ENCODE data around the gene DENND6B.

Gene DENND6B

GRCh38 chr22:50283821-50284220 is 43.0 kb downstream of the DENND6B start:
- no CpG with 5 or more reads among the region's 30 CpGs for WGBS (ENCODE audit: insufficient coverage, insufficient read length)

GRCh38 chr22:50282361-50283155 is 44.3 kb downstream of the DENND6B start:
- Histone ChIP-seq H3K4me3 (ENCODE audit: low read length) (no peak overlapping the region), H3K36me3 (ENCODE audit: control insufficient read depth, insufficient read depth, low read length) (peaks cover 65% of the 10 kb centered on the region), H3K27me3 (ENCODE audit: control insufficient read depth, insufficient read depth, low read length) (no peaks in the 10 kb centered on the region), H3K9me3 (ENCODE audit: control insufficient read depth, insufficient read depth, low read length) (no peaks in the 10 kb centered on the region), H3K4me1 (ENCODE audit: control insufficient read depth, insufficient read depth, low read length) (no peaks in the 10 kb centered on the region; the same call in 1 of the 2 replicates), H3K27ac (ENCODE audit: low read length) (no peak overlapping the region)
- DNase-seq (ENCODE audit: low read depth, low spot score): no peak
- WGBS (ENCODE audit: insufficient coverage, insufficient read length): no CpG with 5 or more reads among the region's 45 CpGs

More at GRCh38 chr22:50283821-50284220, 43.0 kb downstream of the DENND6B start:
- no peak for DNase-seq (ENCODE audit: low read depth, low spot score)
- Histone ChIP-seq H3K36me3 (ENCODE audit: control insufficient read depth, insufficient read depth, low read length) (peaks cover 59% of the 10 kb centered on the region), H3K27ac (ENCODE audit: low read length) (no peak overlapping the region), H3K4me3 (ENCODE audit: low read length) (no peak overlapping the region), H3K27me3 (ENCODE audit: control insufficient read depth, insufficient read depth, low read length) (no peaks in the 10 kb centered on the region), H3K9me3 (ENCODE audit: control insufficient read depth, insufficient read depth, low read length) (no peaks in the 10 kb centered on the region), H3K4me1 (ENCODE audit: control insufficient read depth, insufficient read depth, low read length) (no peaks in the 10 kb centered on the region; the same call in 1 of the 2 replicates)

GRCh38 chr22:50281957-50282356 is 44.9 kb downstream of the DENND6B start:
- WGBS (ENCODE audit: insufficient coverage, insufficient read length): no CpG with 5 or more reads among the region's 25 CpGs
- no peaks in the 10 kb centered on the region for H3K27me3 ChIP-seq (ENCODE audit: control insufficient read depth, insufficient read depth, low read length)
- no peaks in the 10 kb centered on the region for H3K9me3 ChIP-seq (ENCODE audit: control insufficient read depth, insufficient read depth, low read length)
- no peak for DNase-seq (ENCODE audit: low read depth, low spot score)
- no peaks in the 10 kb centered on the region; the same call in 1 of the 2 replicates for H3K4me1 ChIP-seq (ENCODE audit: control insufficient read depth, insufficient read depth, low read length)
- H3K27ac ChIP-seq (ENCODE audit: low read length): no peak overlapping the region
- H3K36me3 ChIP-seq (ENCODE audit: control insufficient read depth, insufficient read depth, low read length): peaks cover 67% of the 10 kb centered on the region
- no peak overlapping the region for H3K4me3 ChIP-seq (ENCODE audit: low read length)

GRCh38 chr22:50281384-50281760 is 45.4 kb downstream of the DENND6B start:
- H3K4me1 ChIP-seq (ENCODE audit: control insufficient read depth, insufficient read depth, low read length): no peaks in the 10 kb centered on the region; the same call in 1 of the 2 replicates
- H3K36me3 ChIP-seq (ENCODE audit: control insufficient read depth, insufficient read depth, low read length): peaks cover 70% of the 10 kb centered on the region
- no peak for DNase-seq (ENCODE audit: low read depth, low spot score)
- H3K9me3 ChIP-seq (ENCODE audit: control insufficient read depth, insufficient read depth, low read length): no peaks in the 10 kb centered on the region
- H3K27me3 ChIP-seq (ENCODE audit: control insufficient read depth, insufficient read depth, low read length): no peaks in the 10 kb centered on the region
- WGBS (ENCODE audit: insufficient coverage, insufficient read length): no CpG with 5 or more reads among the region's 36 CpGs
- H3K4me3 ChIP-seq (ENCODE audit: low read length): no peak overlapping the region
- no peak overlapping the region for H3K27ac ChIP-seq (ENCODE audit: low read length)

GRCh38 chr22:50280708-50281383 is 46.0 kb downstream of the DENND6B start:
- no peak overlapping the region for H3K4me3 ChIP-seq (ENCODE audit: low read length)
- WGBS (ENCODE audit: insufficient coverage, insufficient read length): no CpG with 5 or more reads among the region's 47 CpGs
- H3K9me3 ChIP-seq (ENCODE audit: control insufficient read depth, insufficient read depth, low read length): no peaks in the 10 kb centered on the region
- peaks cover 73% of the 10 kb centered on the region for H3K36me3 ChIP-seq (ENCODE audit: control insufficient read depth, insufficient read depth, low read length)
- H3K4me1 ChIP-seq (ENCODE audit: control insufficient read depth, insufficient read depth, low read length): no peaks in the 10 kb centered on the region; the same call in 1 of the 2 replicates
- DNase-seq (ENCODE audit: low read depth, low spot score): no peak
- no peaks in the 10 kb centered on the region for H3K27me3 ChIP-seq (ENCODE audit: control insufficient read depth, insufficient read depth, low read length)
- no peak overlapping the region for H3K27ac ChIP-seq (ENCODE audit: low read length)

GRCh38 chr22:50280022-50280707 is 46.6 kb downstream of the DENND6B start:
- Histone ChIP-seq H3K27ac (ENCODE audit: low read length) (no peak overlapping the region), H3K4me3 (ENCODE audit: low read length) (no peak overlapping the region), H3K9me3 (ENCODE audit: control insufficient read depth, insufficient read depth, low read length) (no peaks in the 10 kb centered on the region), H3K4me1 (ENCODE audit: control insufficient read depth, insufficient read depth, low read length) (no peaks in the 10 kb centered on the region; the same call in 1 of the 2 replicates), H3K27me3 (ENCODE audit: control insufficient read depth, insufficient read depth, low read length) (no peaks in the 10 kb centered on the region), H3K36me3 (ENCODE audit: control insufficient read depth, insufficient read depth, low read length) (peaks cover 77% of the 10 kb centered on the region)
- WGBS (ENCODE audit: insufficient coverage, insufficient read length): no CpG with 5 or more reads among the region's 38 CpGs
- DNase-seq (ENCODE audit: low read depth, low spot score): no peak

- no peaks in the 10 kb centered on the region for H3K9me3 ChIP-seq (ENCODE audit: control insufficient read depth, insufficient read depth, low read length)
- H3K36me3 ChIP-seq (ENCODE audit: control insufficient read depth, insufficient read depth, low read length): peaks cover 80% of the 10 kb centered on the region
- DNase-seq (ENCODE audit: low read depth, low spot score): no peak
- no peak overlapping the region for H3K4me3 ChIP-seq (ENCODE audit: low read length)
- no peaks in the 10 kb centered on the region for H3K27me3 ChIP-seq (ENCODE audit: control insufficient read depth, insufficient read depth, low read length)
- WGBS (ENCODE audit: insufficient coverage, insufficient read length): no CpG with 5 or more reads among the region's 30 CpGs
- H3K27ac ChIP-seq (ENCODE audit: low read length): no peak overlapping the region
- no peaks in the 10 kb centered on the region; the same call in 1 of the 2 replicates for H3K4me1 ChIP-seq (ENCODE audit: control insufficient read depth, insufficient read depth, low read length)
Measured at GRCh38 chr22:50278956-50279619, 47.7 kb downstream of the DENND6B start.

GRCh38 chr22:50278461-50278860 is 48.4 kb downstream of the DENND6B start:
- Histone ChIP-seq H3K27me3 (ENCODE audit: control insufficient read depth, insufficient read depth, low read length) (no peaks in the 10 kb centered on the region), H3K9me3 (ENCODE audit: control insufficient read depth, insufficient read depth, low read length) (no peaks in the 10 kb centered on the region), H3K36me3 (ENCODE audit: control insufficient read depth, insufficient read depth, low read length) (peaks cover 77% of the 10 kb centered on the region), H3K4me3 (ENCODE audit: low read length) (no peak overlapping the region), H3K4me1 (ENCODE audit: control insufficient read depth, insufficient read depth, low read length) (no peaks in the 10 kb centered on the region; the same call in 1 of the 2 replicates), H3K27ac (ENCODE audit: low read length) (no peak overlapping the region)
- no CpG with 5 or more reads among the region's 21 CpGs for WGBS (ENCODE audit: insufficient coverage, insufficient read length)
- no peak for DNase-seq (ENCODE audit: low read depth, low spot score)

- Histone ChIP-seq H3K4me3 (ENCODE audit: low read length) (no peak overlapping the region), H3K9me3 (ENCODE audit: control insufficient read depth, insufficient read depth, low read length) (no peaks in the 10 kb centered on the region), H3K36me3 (ENCODE audit: control insufficient read depth, insufficient read depth, low read length) (peaks cover 70% of the 10 kb centered on the region), H3K27ac (ENCODE audit: low read length) (no peak overlapping the region), H3K27me3 (ENCODE audit: control insufficient read depth, insufficient read depth, low read length) (no peaks in the 10 kb centered on the region), H3K4me1 (ENCODE audit: control insufficient read depth, insufficient read depth, low read length) (no peaks in the 10 kb centered on the region)
- WGBS (ENCODE audit: insufficient coverage, insufficient read length): no CpG with 5 or more reads among the region's 25 CpGs
- DNase-seq (ENCODE audit: low read depth, low spot score): no peak
Measured at GRCh38 chr22:50277761-50278160, 49.1 kb downstream of the DENND6B start.

- Histone ChIP-seq H3K4me3 (ENCODE audit: low read length) (no peak overlapping the region), H3K9me3 (ENCODE audit: control insufficient read depth, insufficient read depth, low read length) (no peaks in the 10 kb centered on the region), H3K27me3 (ENCODE audit: control insufficient read depth, insufficient read depth, low read length) (no peaks in the 10 kb centered on the region; the same call in 1 of the 2 replicates), H3K27ac (ENCODE audit: low read length) (no peak overlapping the region), H3K36me3 (ENCODE audit: control insufficient read depth, insufficient read depth, low read length) (peaks cover 55% of the 10 kb centered on the region), H3K4me1 (ENCODE audit: control insufficient read depth, insufficient read depth, low read length) (0 out of 2 replicates have a peak, but pooled peaks cover 2% of the 10 kb centered on the region)
- no CpG with 5 or more reads among the region's 25 CpGs for WGBS (ENCODE audit: insufficient coverage, insufficient read length)
- no peak for DNase-seq (ENCODE audit: low read depth, low spot score)
Measured at GRCh38 chr22:50276143-50276542, 50.7 kb downstream of the DENND6B start.

Measured in iPS DF 6.9 (cell line).